ENCODE measurements around the gene CACNG1.

Gene CACNG1, protein sequence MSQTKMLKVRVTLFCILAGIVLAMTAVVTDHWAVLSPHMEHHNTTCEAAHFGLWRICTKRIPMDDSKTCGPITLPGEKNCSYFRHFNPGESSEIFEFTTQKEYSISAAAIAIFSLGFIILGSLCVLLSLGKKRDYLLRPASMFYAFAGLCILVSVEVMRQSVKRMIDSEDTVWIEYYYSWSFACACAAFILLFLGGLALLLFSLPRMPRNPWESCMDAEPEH

GRCh38 chr17:67044016-67044772, at the start of gene CACNG1:
Gene CACNG1 (plus strand): TSS chr17:67044554. CDS start chr17:67044661, 107 bp downstream.
- no peak for DNase-seq

DNA sequence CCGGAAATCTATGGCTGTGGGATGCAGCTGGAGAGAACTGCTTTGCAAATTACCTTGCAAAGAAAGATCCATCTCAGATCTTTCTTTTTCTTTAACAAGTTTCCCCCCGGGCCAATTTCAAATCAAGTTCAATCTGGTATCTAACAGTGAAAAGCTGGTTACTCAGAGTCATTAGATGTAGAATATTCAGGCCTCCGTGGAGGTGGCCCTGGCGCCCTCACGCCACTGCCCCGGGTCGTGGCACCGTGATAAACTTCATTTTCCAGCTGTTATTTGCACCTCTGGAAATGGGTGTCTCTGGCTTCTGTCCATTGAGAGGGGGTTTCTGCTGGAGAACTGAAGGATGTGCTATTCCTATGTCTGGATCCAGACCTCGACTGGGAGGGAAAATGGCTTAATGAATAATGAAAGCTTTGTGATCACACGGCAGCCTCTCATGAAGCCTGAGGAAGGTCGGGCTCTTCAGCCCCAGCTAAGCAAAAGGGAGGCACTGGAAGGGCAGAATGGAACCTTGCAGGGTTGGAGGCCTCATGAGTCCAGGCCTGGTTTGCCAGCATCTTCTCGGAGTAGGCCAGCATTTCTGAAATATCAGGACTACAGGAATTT, 49.3 kb upstream of the CACNG1 start:
- no peak for DNase-seq

DNA sequence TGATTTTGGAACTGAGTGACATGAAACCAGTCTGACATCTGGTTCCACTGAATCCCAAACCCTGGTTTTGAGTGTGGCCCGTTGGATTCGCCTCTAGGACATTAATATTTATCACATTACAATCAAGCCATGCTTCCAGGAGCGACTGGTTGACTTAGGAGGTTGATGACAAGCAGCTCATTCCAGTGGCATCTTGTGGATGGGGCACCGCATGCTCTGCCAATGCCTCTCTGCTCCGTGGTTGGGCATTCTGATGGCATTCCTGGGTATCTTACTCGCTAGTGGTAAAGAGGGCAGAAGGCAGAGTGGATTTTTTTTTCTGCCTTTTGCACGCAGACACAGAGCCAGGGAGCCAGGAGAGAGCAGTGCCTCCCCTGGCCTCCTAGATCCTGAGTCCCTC, 48.4 kb upstream of the CACNG1 start:
- no peak for DNase-seq

DNA sequence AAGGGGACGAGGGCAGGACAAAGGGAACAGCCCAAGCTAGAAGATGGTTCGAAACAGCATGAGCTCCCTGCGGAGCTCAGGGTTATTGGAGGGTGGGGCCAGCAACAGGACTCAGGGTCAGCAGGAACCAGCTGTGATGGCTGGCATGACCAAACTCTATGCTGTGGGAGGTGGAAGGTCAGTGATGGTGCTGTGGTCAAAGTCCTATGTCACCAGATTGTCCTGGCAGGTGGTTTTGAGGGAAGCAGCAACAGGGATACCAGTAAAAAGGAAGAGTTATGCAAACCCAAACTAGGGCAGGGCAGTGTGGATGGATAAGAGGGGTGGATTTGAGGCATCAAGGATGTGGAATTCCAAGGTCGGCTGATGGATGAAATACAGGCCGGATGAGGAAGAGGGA, 47.4 kb upstream of the CACNG1 start:
- no peak for DNase-seq

- no peak for DNase-seq
These were observed 41.1 kb upstream of the CACNG1 start for GRCh38 chr17:67003231-67003630.

DNA sequence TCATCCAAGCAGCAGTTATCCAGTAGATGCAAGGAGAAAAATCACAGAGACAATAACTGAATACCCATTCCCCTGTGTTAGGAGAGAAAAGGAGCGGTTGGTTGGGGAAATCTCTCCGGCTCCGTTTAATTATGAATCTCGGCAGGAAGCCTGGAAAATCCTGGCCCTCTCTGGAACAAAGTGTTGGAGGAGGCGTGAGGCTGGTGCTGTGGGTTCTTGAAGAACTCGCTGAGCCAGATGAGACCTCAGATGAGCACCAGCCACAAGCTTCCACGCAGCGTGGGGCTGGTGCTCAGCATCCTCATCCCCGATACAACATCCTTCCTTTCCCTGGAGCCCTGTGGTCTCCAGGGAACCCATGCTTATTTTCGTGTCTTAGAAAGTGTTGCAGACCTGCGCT, 40.2 kb upstream of the CACNG1 start:
- DNase-seq, result no peak

GRCh38 chr17:67007266-67007665, 37.1 kb upstream of the CACNG1 start:
- DNase-seq, result no peak

DNA sequence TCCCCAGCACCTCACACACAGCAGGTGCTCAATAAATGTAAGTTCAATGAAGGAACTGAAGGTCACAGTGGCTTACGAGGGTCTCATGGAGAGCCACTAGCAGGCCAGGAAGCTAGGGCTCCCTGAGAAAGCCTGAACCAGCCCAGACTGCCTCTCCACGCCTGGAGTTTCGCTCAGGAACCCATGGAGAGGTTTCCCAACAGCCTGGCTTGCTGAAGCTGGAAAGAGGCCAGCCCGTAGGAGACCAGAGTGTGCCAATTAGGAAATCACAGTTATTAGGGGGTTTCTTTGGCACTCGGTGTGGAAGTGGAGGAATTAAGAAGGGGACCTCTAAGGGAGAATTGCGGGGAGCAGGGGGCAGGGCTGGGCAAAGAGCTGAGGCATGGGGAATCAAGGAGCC, 36.3 kb upstream of the CACNG1 start:
- DNase-seq, result no peak

DNA sequence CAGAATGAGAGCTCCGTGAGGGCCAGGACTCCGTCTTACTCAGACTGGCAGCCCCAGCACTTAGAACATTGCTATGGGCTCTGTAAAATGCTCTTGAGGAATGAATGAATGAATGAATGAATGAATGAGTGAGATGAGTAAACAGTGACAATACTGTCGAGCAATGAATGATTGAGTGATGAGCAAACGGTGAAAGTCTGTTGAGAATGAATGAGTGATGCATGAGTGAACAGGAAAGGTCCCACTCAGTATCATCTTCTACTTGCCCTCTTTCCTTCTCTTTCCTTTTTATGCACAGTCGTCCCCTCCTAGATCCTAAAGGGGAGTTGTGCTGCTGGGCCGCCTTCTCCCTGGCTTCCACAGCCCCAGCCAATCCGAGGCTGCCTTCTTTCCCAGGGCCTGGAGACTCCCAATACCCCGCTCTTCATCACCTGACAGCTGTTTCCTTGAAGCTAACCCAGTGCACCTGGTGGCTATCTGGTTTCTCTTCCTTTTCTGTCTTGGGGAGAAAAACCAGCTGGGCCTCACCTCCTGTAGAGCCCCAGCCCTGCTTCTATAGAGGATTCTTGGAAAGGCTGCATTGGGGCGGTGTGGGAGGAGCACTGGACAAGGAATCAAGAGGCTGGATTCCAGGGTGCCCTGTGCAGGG, 32.7 kb upstream of the CACNG1 start:
- DNase-seq, result no peak

GRCh38 chr17:67013891-67014290, 30.5 kb upstream of the CACNG1 start:
- no peak for DNase-seq

DNA sequence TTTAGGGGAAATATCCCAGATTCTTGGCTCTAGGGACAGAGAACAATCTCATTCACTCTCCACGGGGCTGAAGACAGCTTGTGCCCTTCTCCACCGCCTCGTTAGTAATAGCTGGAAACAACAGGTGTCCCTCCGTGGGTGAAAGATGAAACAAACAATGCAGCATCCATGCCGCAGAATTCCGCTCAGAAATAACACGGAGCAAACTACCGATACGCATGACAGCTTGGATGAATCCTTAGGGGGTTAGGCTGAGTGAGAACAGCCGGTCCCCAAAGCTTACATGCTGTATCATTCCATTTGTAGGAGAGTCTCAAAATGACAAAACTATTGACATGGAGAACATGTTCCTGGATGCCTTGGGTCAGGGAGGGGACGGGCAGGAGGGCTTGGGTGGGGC, 29.4 kb upstream of the CACNG1 start:
- no peak for DNase-seq

- no peak for DNase-seq
These were observed 28.2 kb upstream of the CACNG1 start for GRCh38 chr17:67016039-67016762.

DNA sequence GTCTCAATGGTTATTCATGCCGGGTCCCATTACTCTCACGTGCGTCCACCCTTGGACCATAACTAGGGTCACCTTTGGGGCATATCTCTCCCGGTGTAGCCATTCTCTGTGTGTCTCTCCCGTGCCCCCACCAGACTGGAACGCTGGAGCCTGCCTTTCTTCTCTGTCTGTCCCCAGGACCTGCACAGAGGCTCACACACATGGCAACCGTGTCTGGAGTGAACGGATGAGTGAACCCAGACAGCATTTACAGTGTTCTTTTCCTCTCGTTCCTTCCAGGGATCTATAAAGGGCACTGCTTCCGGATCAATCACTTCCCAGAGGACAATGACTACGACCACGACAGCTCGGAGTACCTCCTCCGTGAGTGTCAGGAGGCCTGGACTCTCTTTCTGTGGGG, 26.4 kb upstream of the CACNG1 start:
- no peak for DNase-seq

GRCh38 chr17:67018471-67019434, 25.6 kb upstream of the CACNG1 start:
- DNase-seq, result peak in 2 of 3 experiments; percentile 63 to 85

GRCh38 chr17:67019809-67020208, 24.5 kb upstream of the CACNG1 start:
- DNase-seq, result peak in 1 of 3 experiments; percentile 14

GRCh38 chr17:67020293-67020766, 24.0 kb upstream of the CACNG1 start:
- peak in 1 of 3 experiments; percentile 4 for DNase-seq

- no peak for DNase-seq
These were observed 23.2 kb upstream of the CACNG1 start for GRCh38 chr17:67021196-67021595.

- DNase-seq, result no peak
These were observed 22.5 kb upstream of the CACNG1 start for GRCh38 chr17:67021743-67022450.

GRCh38 chr17:67022451-67022810, 21.9 kb upstream of the CACNG1 start:
- no peak for DNase-seq

- DNase-seq, result no peak
These were observed 19.6 kb upstream of the CACNG1 start for GRCh38 chr17:67024736-67025135.

DNA sequence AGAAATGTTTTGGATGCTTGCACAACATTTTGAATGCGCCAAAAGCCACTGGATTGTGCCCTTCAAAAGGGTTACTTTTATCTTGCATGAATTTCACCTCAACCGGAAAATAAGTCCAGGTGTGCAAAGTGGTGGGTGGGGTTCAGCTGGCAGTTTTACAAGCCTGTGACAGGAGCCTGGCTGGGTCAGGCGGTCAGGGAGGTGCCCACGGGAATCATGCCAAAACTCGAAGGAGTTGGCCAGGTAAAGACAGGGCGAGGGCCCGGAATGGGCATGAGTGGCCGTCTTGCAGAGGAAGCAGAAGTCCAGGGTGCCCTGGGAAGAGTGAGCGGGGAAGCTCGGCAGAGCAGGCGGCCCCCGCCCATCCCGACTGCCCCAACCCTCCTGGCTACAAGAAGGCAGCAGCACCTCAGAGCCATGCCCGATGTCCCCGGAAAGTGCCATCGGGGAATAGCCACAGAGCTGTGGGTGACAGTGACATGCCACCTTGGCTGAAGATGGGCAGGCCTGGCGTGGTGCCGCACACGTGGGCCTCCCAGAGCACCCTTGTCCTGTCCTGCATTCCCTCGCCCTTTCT, 19.1 kb upstream of the CACNG1 start:
- DNase-seq, result no peak
